22Rv1 (cell line): ENCODE data around the gene TWIST1.

Experiments
- H3K27ac ChIP-seq: fragments of 450-650 bp; 2 replicates; pipeline ENCODE4 v1.5.1; 2017
- ZFX ChIP-seq: fragments of 450-650 bp; IDR thresholded peaks from 2 replicates; pipeline ENCODE4 v1.6.1; 2017; ENCODE audit warnings: antibody characterized with exemption, borderline replicate concordance
- TF ChIP-seq, protein P1 (sequence below): fragments of 450-650 bp; IDR thresholded peaks from 2 replicates; pipeline ENCODE4 v1.5.1; 2017; ENCODE audit warnings: mild to moderate bottlenecking

The TWIST1 gene

DNA sequence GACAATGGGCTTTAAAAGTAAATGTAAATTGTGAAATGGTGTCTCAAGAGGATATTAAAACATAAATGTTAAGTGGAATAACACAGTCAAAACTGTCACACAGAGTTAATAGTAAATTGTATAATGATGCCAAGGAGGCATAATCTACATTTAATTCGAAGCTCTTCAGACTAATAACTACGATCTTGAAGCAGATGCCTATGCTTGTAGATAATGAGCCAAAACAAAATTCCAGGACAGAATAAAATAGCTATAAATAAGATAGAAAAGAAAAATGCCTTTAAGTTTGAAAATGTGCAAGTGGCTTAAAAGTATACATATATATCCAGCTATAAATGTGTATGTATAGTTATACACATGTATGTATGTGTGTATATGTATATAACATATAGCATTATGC, 17.5 kb downstream of the TWIST1 start:
- H3K27ac ChIP-seq: no peak overlapping the region
- TF ChIP-seq ZFX: no peak
- TF ChIP-seq, protein P1, sequence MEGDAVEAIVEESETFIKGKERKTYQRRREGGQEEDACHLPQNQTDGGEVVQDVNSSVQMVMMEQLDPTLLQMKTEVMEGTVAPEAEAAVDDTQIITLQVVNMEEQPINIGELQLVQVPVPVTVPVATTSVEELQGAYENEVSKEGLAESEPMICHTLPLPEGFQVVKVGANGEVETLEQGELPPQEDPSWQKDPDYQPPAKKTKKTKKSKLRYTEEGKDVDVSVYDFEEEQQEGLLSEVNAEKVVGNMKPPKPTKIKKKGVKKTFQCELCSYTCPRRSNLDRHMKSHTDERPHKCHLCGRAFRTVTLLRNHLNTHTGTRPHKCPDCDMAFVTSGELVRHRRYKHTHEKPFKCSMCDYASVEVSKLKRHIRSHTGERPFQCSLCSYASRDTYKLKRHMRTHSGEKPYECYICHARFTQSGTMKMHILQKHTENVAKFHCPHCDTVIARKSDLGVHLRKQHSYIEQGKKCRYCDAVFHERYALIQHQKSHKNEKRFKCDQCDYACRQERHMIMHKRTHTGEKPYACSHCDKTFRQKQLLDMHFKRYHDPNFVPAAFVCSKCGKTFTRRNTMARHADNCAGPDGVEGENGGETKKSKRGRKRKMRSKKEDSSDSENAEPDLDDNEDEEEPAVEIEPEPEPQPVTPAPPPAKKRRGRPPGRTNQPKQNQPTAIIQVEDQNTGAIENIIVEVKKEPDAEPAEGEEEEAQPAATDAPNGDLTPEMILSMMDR: no peak

DNA sequence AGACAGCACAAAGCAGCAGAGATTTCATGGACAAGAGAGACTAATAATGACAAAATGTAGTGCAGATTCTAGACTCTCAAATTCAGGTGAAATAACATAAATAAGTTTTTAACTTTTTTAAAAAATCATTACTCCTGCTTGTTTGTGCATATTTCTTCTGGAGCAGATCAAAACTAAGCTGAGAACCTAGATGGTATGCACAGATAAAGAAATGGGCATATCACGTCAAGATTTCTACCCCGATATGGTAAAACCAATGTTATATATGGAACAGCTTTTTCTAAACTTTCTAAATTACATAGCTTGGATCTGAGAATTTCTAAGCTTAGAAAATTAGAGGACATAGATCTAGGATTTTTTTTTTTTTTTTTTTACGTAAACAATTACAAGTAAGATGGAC, 18.2 kb downstream of the TWIST1 start:
- H3K27ac ChIP-seq: no peak overlapping the region
- TF ChIP-seq, protein P1: no peak
- TF ChIP-seq ZFX: no peak

GRCh38 chr7:19098510-19098909, 18.9 kb downstream of the TWIST1 start:
- no peak overlapping the region for H3K27ac ChIP-seq

GRCh38 chr7:19097165-19098055, 20.0 kb downstream of the TWIST1 start:
- H3K27ac ChIP-seq: no peak overlapping the region
- TF ChIP-seq, protein P1: no peak
- TF ChIP-seq ZFX: no peak

More at GRCh38 chr7:19098510-19098909, 18.9 kb downstream of the TWIST1 start:
- no peak for TF ChIP-seq ZFX
- TF ChIP-seq, protein P1: no peak

DNA sequence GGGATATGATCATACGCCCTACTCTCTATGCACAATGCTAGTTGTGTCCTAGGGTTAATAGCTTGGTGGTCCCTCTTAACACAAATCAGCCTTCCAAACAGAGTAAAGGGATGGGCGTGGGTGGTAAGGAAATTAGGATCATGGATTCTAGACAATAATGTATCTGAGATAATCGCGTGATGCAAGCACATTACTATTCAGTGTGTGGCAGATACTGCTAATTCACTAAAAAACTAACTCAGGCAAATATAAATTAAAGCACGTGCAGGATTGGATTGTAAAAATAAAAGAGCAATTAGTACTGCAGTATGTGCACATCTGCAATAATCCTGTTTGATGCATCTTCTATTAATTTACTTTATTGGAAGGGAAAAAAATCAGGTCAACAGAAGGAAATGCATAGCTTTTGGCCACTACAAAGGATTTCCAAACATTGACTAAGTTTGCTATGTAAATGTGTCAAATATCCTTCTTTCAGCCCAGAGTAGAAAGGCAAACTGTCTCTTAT, 22.0 kb downstream of the TWIST1 start:
- TF ChIP-seq, protein P1: no peak
- TF ChIP-seq ZFX: no peak
- no peak overlapping the region for H3K27ac ChIP-seq

- TF ChIP-seq, protein P1: no peak
- no peak for TF ChIP-seq ZFX
- no peak overlapping the region for H3K27ac ChIP-seq
Observed at GRCh38 chr7:19094598-19095352, 22.7 kb downstream of the TWIST1 start.

DNA sequence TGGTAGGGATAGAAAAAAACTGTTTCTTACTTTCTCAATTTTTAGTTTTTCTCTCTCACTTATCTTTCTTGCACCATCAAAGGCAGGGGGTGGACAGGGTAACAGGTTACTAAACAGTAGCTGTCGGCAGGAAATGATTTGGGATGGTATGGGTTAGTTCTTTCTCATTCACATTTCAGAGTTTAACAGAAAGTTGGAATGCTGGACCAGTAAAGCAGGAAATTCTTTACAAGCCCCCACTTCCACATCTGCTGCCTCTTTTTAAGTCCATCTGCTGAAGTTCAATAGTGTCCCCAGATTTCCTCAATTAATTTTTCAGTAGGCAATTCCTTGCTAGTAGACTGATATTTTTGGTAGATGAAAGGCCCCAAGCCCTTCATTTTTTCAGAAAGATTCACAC, 23.3 kb downstream of the TWIST1 start:
- no peak overlapping the region for H3K27ac ChIP-seq
- no peak for TF ChIP-seq ZFX
- TF ChIP-seq, protein P1: no peak
